ENCODE results near the gene TMCO1.
"Not testable (repeated sequence)": the region's sequence is repeated elsewhere in the genome, so short reads cannot be mapped to it uniquely, and the experiment has no call there.

Gene TMCO1

GRCh38 chr1:165778197-165778596 is 9.5 kb upstream of the TMCO1 start:
- not testable (repeated sequence) for H3K4me1 ChIP-seq (ENCODE audit: control insufficient read depth, insufficient read depth, low read length); H3K27ac ChIP-seq (ENCODE audit: low read length); H3K9ac ChIP-seq (ENCODE audit: low read length in 2 of 2); H3K9me3 ChIP-seq (ENCODE audit: control insufficient read depth in 2 of 2, low read length in 2 of 2); H3K27me3 ChIP-seq (ENCODE audit: control insufficient read depth in 1 of 2, insufficient read depth in 2 of 2, low read length in 2 of 2); H3K4me3 ChIP-seq (ENCODE audit: low read length in 2 of 2); H3K36me3 ChIP-seq (ENCODE audit: control insufficient read depth in 2 of 2, insufficient read depth in 2 of 2, low read length in 2 of 2)

GRCh38 chr1:165773324-165773965 is 4.8 kb upstream of the TMCO1 start:
- peaks cover 8% of the 10 kb centered on the region for H3K4me1 ChIP-seq (ENCODE audit: control insufficient read depth, insufficient read depth, low read length)
- H3K36me3 ChIP-seq (ENCODE audit: control insufficient read depth in 2 of 2, insufficient read depth in 2 of 2, low read length in 2 of 2), result no peaks in the 10 kb centered on the region
- no peak overlapping the region for H3K9ac ChIP-seq (ENCODE audit: low read length in 2 of 2)
- H3K27me3 ChIP-seq (ENCODE audit: control insufficient read depth in 1 of 2, insufficient read depth in 2 of 2, low read length in 2 of 2), result no peaks in the 10 kb centered on the region
- no peak overlapping the region for H3K27ac ChIP-seq (ENCODE audit: low read length)
- H3K4me3 ChIP-seq (ENCODE audit: low read length in 2 of 2), result no peak overlapping the region
- H3K9me3 ChIP-seq (ENCODE audit: control insufficient read depth in 2 of 2, low read length in 2 of 2), result no peaks in the 10 kb centered on the region

GRCh38 chr1:165772739-165773138 is 4.1 kb upstream of the TMCO1 start:
- Histone ChIP-seq H3K27ac (ENCODE audit: low read length) (no peak overlapping the region), H3K9ac (ENCODE audit: low read length in 2 of 2) (no peak overlapping the region), H3K9me3 (ENCODE audit: control insufficient read depth in 2 of 2, low read length in 2 of 2) (no peaks in the 10 kb centered on the region), H3K27me3 (ENCODE audit: control insufficient read depth in 1 of 2, insufficient read depth in 2 of 2, low read length in 2 of 2) (no peaks in the 10 kb centered on the region), H3K4me3 (ENCODE audit: low read length in 2 of 2) (no peak overlapping the region), H3K36me3 (ENCODE audit: control insufficient read depth in 2 of 2, insufficient read depth in 2 of 2, low read length in 2 of 2) (no peaks in the 10 kb centered on the region), H3K4me1 (ENCODE audit: control insufficient read depth, insufficient read depth, low read length) (peaks cover 8% of the 10 kb centered on the region)

GRCh38 chr1:165764277-165764676 is 4.4 kb downstream of the TMCO1 start:
- Histone ChIP-seq H3K9me3 (ENCODE audit: control insufficient read depth in 2 of 2, low read length in 2 of 2) (no peaks in the 10 kb centered on the region), H3K4me3 (ENCODE audit: low read length in 2 of 2) (no peak overlapping the region), H3K36me3 (ENCODE audit: control insufficient read depth in 2 of 2, insufficient read depth in 2 of 2, low read length in 2 of 2) (peaks cover 7 to 15% of the 10 kb centered on the region in 2 donors)

GRCh38 chr1:165763442-165763841 is 5.2 kb downstream of the TMCO1 start:
- Histone ChIP-seq H3K27me3 (ENCODE audit: control insufficient read depth in 1 of 2, insufficient read depth in 2 of 2, low read length in 2 of 2) (no peaks in the 10 kb centered on the region), H3K9me3 (ENCODE audit: control insufficient read depth in 2 of 2, low read length in 2 of 2) (no peaks in the 10 kb centered on the region), H3K9ac (ENCODE audit: low read length in 2 of 2) (no peak overlapping the region), H3K36me3 (ENCODE audit: control insufficient read depth in 2 of 2, insufficient read depth in 2 of 2, low read length in 2 of 2) (peaks cover 7 to 15% of the 10 kb centered on the region in 2 donors), H3K4me1 (ENCODE audit: control insufficient read depth, insufficient read depth, low read length) (no peaks in the 10 kb centered on the region), H3K27ac (ENCODE audit: low read length) (no peak overlapping the region), H3K4me3 (ENCODE audit: low read length in 2 of 2) (no peak overlapping the region)

More at GRCh38 chr1:165764277-165764676, 4.4 kb downstream of the TMCO1 start:
- H3K27ac ChIP-seq (ENCODE audit: low read length), result no peak overlapping the region
- no peak overlapping the region for H3K9ac ChIP-seq (ENCODE audit: low read length in 2 of 2)
- peaks cover 2% of the 10 kb centered on the region for H3K4me1 ChIP-seq (ENCODE audit: control insufficient read depth, insufficient read depth, low read length)
- H3K27me3 ChIP-seq (ENCODE audit: control insufficient read depth in 1 of 2, insufficient read depth in 2 of 2, low read length in 2 of 2), result no peaks in the 10 kb centered on the region

GRCh38 chr1:165762725-165763124 is 5.9 kb downstream of the TMCO1 start:
- Histone ChIP-seq H3K9ac (ENCODE audit: low read length in 2 of 2) (no peak overlapping the region), H3K36me3 (ENCODE audit: control insufficient read depth in 2 of 2, insufficient read depth in 2 of 2, low read length in 2 of 2) (peaks cover 10 to 21% of the 10 kb centered on the region in 2 donors), H3K4me3 (ENCODE audit: low read length in 2 of 2) (no peak overlapping the region), H3K27ac (ENCODE audit: low read length) (no peak overlapping the region), H3K4me1 (ENCODE audit: control insufficient read depth, insufficient read depth, low read length) (no peaks in the 10 kb centered on the region), H3K27me3 (ENCODE audit: control insufficient read depth in 1 of 2, insufficient read depth in 2 of 2, low read length in 2 of 2) (no peaks in the 10 kb centered on the region), H3K9me3 (ENCODE audit: control insufficient read depth in 2 of 2, low read length in 2 of 2) (no peaks in the 10 kb centered on the region)

- Histone ChIP-seq H3K36me3 (ENCODE audit: control insufficient read depth in 2 of 2, insufficient read depth in 2 of 2, low read length in 2 of 2) (peaks cover 6 to 13% of the 10 kb centered on the region in 2 donors), H3K9me3 (ENCODE audit: control insufficient read depth in 2 of 2, low read length in 2 of 2) (no peaks in the 10 kb centered on the region), H3K4me3 (ENCODE audit: low read length in 2 of 2) (no peak overlapping the region), H3K4me1 (ENCODE audit: control insufficient read depth, insufficient read depth, low read length) (no peaks in the 10 kb centered on the region), H3K27ac (ENCODE audit: low read length) (no peak overlapping the region), H3K9ac (ENCODE audit: low read length in 2 of 2) (no peak overlapping the region), H3K27me3 (ENCODE audit: control insufficient read depth in 1 of 2, insufficient read depth in 2 of 2, low read length in 2 of 2) (no peaks in the 10 kb centered on the region)
Observed at GRCh38 chr1:165759095-165759494, 9.6 kb downstream of the TMCO1 start.

- no peaks in the 10 kb centered on the region for H3K4me1 ChIP-seq (ENCODE audit: control insufficient read depth, insufficient read depth, low read length)
- no peaks in the 10 kb centered on the region for H3K9me3 ChIP-seq (ENCODE audit: control insufficient read depth in 2 of 2, low read length in 2 of 2)
- no peak overlapping the region for H3K4me3 ChIP-seq (ENCODE audit: low read length in 2 of 2)
- no peaks in the 10 kb centered on the region for H3K27me3 ChIP-seq (ENCODE audit: control insufficient read depth in 1 of 2, insufficient read depth in 2 of 2, low read length in 2 of 2)
- no peak overlapping the region for H3K9ac ChIP-seq (ENCODE audit: low read length in 2 of 2)
- no peak overlapping the region for H3K27ac ChIP-seq (ENCODE audit: low read length)
- peaks cover 11 to 14% of the 10 kb centered on the region in 2 donors for H3K36me3 ChIP-seq (ENCODE audit: control insufficient read depth in 2 of 2, insufficient read depth in 2 of 2, low read length in 2 of 2)
Observed at GRCh38 chr1:165755393-165756010, 13.2 kb downstream of the TMCO1 start.

- Histone ChIP-seq H3K9me3 (ENCODE audit: control insufficient read depth in 2 of 2, low read length in 2 of 2) (no peaks in the 10 kb centered on the region), H3K9ac (ENCODE audit: low read length in 2 of 2) (no peak overlapping the region), H3K36me3 (ENCODE audit: control insufficient read depth in 2 of 2, insufficient read depth in 2 of 2, low read length in 2 of 2) (peaks cover 11 to 14% of the 10 kb centered on the region in 2 donors), H3K4me1 (ENCODE audit: control insufficient read depth, insufficient read depth, low read length) (no peaks in the 10 kb centered on the region), H3K4me3 (ENCODE audit: low read length in 2 of 2) (no peak overlapping the region), H3K27me3 (ENCODE audit: control insufficient read depth in 1 of 2, insufficient read depth in 2 of 2, low read length in 2 of 2) (no peaks in the 10 kb centered on the region), H3K27ac (ENCODE audit: low read length) (no peak overlapping the region)
Observed at GRCh38 chr1:165753934-165754333, 14.7 kb downstream of the TMCO1 start.

GRCh38 chr1:165748550-165748949 is 20.1 kb downstream of the TMCO1 start:
- Histone ChIP-seq H3K4me1 (ENCODE audit: control insufficient read depth, insufficient read depth, low read length) (no peaks in the 10 kb centered on the region), H3K27me3 (ENCODE audit: control insufficient read depth in 1 of 2, insufficient read depth in 2 of 2, low read length in 2 of 2) (no peaks in the 10 kb centered on the region), H3K27ac (ENCODE audit: low read length) (no peak overlapping the region), H3K9me3 (ENCODE audit: control insufficient read depth in 2 of 2, low read length in 2 of 2) (no peaks in the 10 kb centered on the region), H3K36me3 (ENCODE audit: control insufficient read depth in 2 of 2, insufficient read depth in 2 of 2, low read length in 2 of 2) (peaks cover 6% of the 10 kb centered on the region in 2 donors), H3K4me3 (ENCODE audit: low read length in 2 of 2) (no peak overlapping the region), H3K9ac (ENCODE audit: low read length in 2 of 2) (no peak overlapping the region)
